ENCODE measurements around the gene PSMB8. TPM values are rescaled to one million over a fixed set of nuclear protein-coding genes. Genes with fewer than 3 reads are reported as not detected.
"Not testable (repeated sequence)": the region's sequence is repeated elsewhere in the genome, so short reads cannot be mapped to it uniquely, and the experiment has no call there.

Gene PSMB8
- total RNA-seq, result 100 to 1,000 TPM; 286 to 344 TPM

- Mint-ChIP-seq H3K4me1 (peaks cover 47% of the 10 kb centered on the region), H3K27ac (peak within 1 kb of the TSS; percentile 100), H3K9me3 (peaks cover 3% of the 10 kb centered on the region), H3K36me3 (ENCODE audit: low read depth) (peaks cover 95% of the 10 kb centered on the region), H3K27me3 (no peaks in the 10 kb centered on the region), H3K4me3 (peak within 1 kb of the TSS; percentile 95)
- peak; percentile 81 for ATAC-seq (replicated peaks)
Measured at GRCh38 chr6:32843979-32844838, at the start of gene PSMB8. PSMB8 (minus strand) TSS chr6:32844047; CDS start chr6:32843996, 51 bp downstream.

- Mint-ChIP-seq H3K27me3 (no peaks in the 10 kb centered on the region), H3K4me3 (no peak overlapping the region), H3K36me3 (ENCODE audit: low read depth) (no peaks in the 10 kb centered on the region), H3K4me1 (no peaks in the 10 kb centered on the region), H3K27ac (no peak overlapping the region), H3K9me3 (no peaks in the 10 kb centered on the region)
- ATAC-seq (replicated peaks), result no peak
Measured at GRCh38 chr6:32890831-32891230, 47.0 kb upstream of the PSMB8 start.

GRCh38 chr6:32889533-32889932, 45.7 kb upstream of the PSMB8 start:
- Mint-ChIP-seq H3K4me3 (no peak overlapping the region), H3K36me3 (ENCODE audit: low read depth) (no peaks in the 10 kb centered on the region), H3K27me3 (no peaks in the 10 kb centered on the region), H3K4me1 (no peaks in the 10 kb centered on the region), H3K27ac (no peak overlapping the region), H3K9me3 (no peaks in the 10 kb centered on the region)
- ATAC-seq (replicated peaks), result no peak

- no peaks in the 10 kb centered on the region for H3K27me3 Mint-ChIP-seq
- H3K36me3 Mint-ChIP-seq (ENCODE audit: low read depth), result no peaks in the 10 kb centered on the region
- H3K9me3 Mint-ChIP-seq, result no peaks in the 10 kb centered on the region
Measured at GRCh38 chr6:32888576-32888975, 44.7 kb upstream of the PSMB8 start.

GRCh38 chr6:32887616-32888015, 43.8 kb upstream of the PSMB8 start:
- H3K27me3 Mint-ChIP-seq, result no peaks in the 10 kb centered on the region
- peaks cover 1% of the 10 kb centered on the region for H3K4me1 Mint-ChIP-seq
- H3K4me3 Mint-ChIP-seq, result no peak overlapping the region
- H3K27ac Mint-ChIP-seq, result no peak overlapping the region
- no peaks in the 10 kb centered on the region for H3K9me3 Mint-ChIP-seq
- no peak for ATAC-seq (replicated peaks)
- H3K36me3 Mint-ChIP-seq (ENCODE audit: low read depth), result no peaks in the 10 kb centered on the region

More at GRCh38 chr6:32888576-32888975, 44.7 kb upstream of the PSMB8 start:
- Mint-ChIP-seq H3K4me1 (no peaks in the 10 kb centered on the region), H3K27ac (no peak overlapping the region), H3K4me3 (no peak overlapping the region)
- no peak for ATAC-seq (replicated peaks)

- Mint-ChIP-seq H3K4me3 (no peak overlapping the region), H3K9me3 (no peaks in the 10 kb centered on the region), H3K36me3 (ENCODE audit: low read depth) (no peaks in the 10 kb centered on the region), H3K27ac (no peak overlapping the region), H3K27me3 (no peaks in the 10 kb centered on the region), H3K4me1 (peaks cover 4% of the 10 kb centered on the region)
- no peak for ATAC-seq (replicated peaks)
Measured at GRCh38 chr6:32886681-32887383, 43.0 kb upstream of the PSMB8 start.

GRCh38 chr6:32885698-32886286, 41.9 kb upstream of the PSMB8 start:
- H3K27me3 Mint-ChIP-seq, result no peaks in the 10 kb centered on the region
- H3K4me3 Mint-ChIP-seq, result no peak overlapping the region
- H3K36me3 Mint-ChIP-seq (ENCODE audit: low read depth), result no peaks in the 10 kb centered on the region
- peaks cover 4% of the 10 kb centered on the region for H3K4me1 Mint-ChIP-seq
- no peaks in the 10 kb centered on the region for H3K9me3 Mint-ChIP-seq
- H3K27ac Mint-ChIP-seq, result no peak overlapping the region
- ATAC-seq (replicated peaks), result peak; percentile 64

GRCh38 chr6:32883789-32884188, 39.9 kb upstream of the PSMB8 start:
- Mint-ChIP-seq H3K9me3 (no peaks in the 10 kb centered on the region), H3K4me3 (no peak overlapping the region), H3K4me1 (peaks cover 4% of the 10 kb centered on the region), H3K36me3 (ENCODE audit: low read depth) (peaks cover 7% of the 10 kb centered on the region), H3K27me3 (no peaks in the 10 kb centered on the region), H3K27ac (no peak overlapping the region)
- no peak for ATAC-seq (replicated peaks)

- Mint-ChIP-seq H3K27me3 (no peaks in the 10 kb centered on the region), H3K4me1 (peaks cover 4% of the 10 kb centered on the region), H3K36me3 (ENCODE audit: low read depth) (peaks cover 7% of the 10 kb centered on the region), H3K9me3 (no peaks in the 10 kb centered on the region), H3K27ac (no peak overlapping the region), H3K4me3 (no peak overlapping the region)
- peak; percentile 74 for ATAC-seq (replicated peaks)
Measured at GRCh38 chr6:32882879-32883250, 39.0 kb upstream of the PSMB8 start.

- not testable (repeated sequence) for H3K27ac Mint-ChIP-seq; H3K9me3 Mint-ChIP-seq; H3K36me3 Mint-ChIP-seq (ENCODE audit: low read depth); H3K4me1 Mint-ChIP-seq; H3K27me3 Mint-ChIP-seq; H3K4me3 Mint-ChIP-seq; ATAC-seq (replicated peaks)
Measured at GRCh38 chr6:32880962-32881361, 37.1 kb upstream of the PSMB8 start.

GRCh38 chr6:32879691-32880090, 35.8 kb upstream of the PSMB8 start:
- no peak for ATAC-seq (replicated peaks)
- Mint-ChIP-seq H3K4me3 (no peak overlapping the region), H3K4me1 (peaks cover 4% of the 10 kb centered on the region), H3K27ac (no peak overlapping the region), H3K36me3 (ENCODE audit: low read depth) (peaks cover 7% of the 10 kb centered on the region), H3K27me3 (no peaks in the 10 kb centered on the region), H3K9me3 (no peaks in the 10 kb centered on the region)

- Mint-ChIP-seq H3K36me3 (ENCODE audit: low read depth) (peaks cover 7% of the 10 kb centered on the region), H3K27ac (no peak overlapping the region)
Measured at GRCh38 chr6:32876603-32877002, 32.8 kb upstream of the PSMB8 start.

GRCh38 chr6:32873947-32874346, 30.1 kb upstream of the PSMB8 start:
- not testable (repeated sequence) for H3K4me1 Mint-ChIP-seq, H3K4me3 Mint-ChIP-seq

More at GRCh38 chr6:32876603-32877002, 32.8 kb upstream of the PSMB8 start:
- no peak overlapping the region for H3K4me3 Mint-ChIP-seq
- peak; percentile 23 for ATAC-seq (replicated peaks)
- H3K9me3 Mint-ChIP-seq, result no peaks in the 10 kb centered on the region
- H3K27me3 Mint-ChIP-seq, result no peaks in the 10 kb centered on the region
- H3K4me1 Mint-ChIP-seq, result no peaks in the 10 kb centered on the region

GRCh38 chr6:32868257-32868788, 24.5 kb upstream of the PSMB8 start:
- H3K27me3 Mint-ChIP-seq, result peaks cover 4% of the 10 kb centered on the region
- no peaks in the 10 kb centered on the region for H3K9me3 Mint-ChIP-seq
- H3K27ac Mint-ChIP-seq, result peak overlapping the region; percentile 11
- H3K4me1 Mint-ChIP-seq, result peaks cover 20% of the 10 kb centered on the region
- peaks cover under 1% of the 10 kb centered on the region for H3K36me3 Mint-ChIP-seq (ENCODE audit: low read depth)
- ATAC-seq (replicated peaks), result peak; percentile 85
- H3K4me3 Mint-ChIP-seq, result peak overlapping the region; percentile 25

More at GRCh38 chr6:32873947-32874346, 30.1 kb upstream of the PSMB8 start:
- not testable (repeated sequence) for H3K9me3 Mint-ChIP-seq; H3K27ac Mint-ChIP-seq; H3K36me3 Mint-ChIP-seq (ENCODE audit: low read depth); H3K27me3 Mint-ChIP-seq; ATAC-seq (replicated peaks)
